H1 (cell line): ENCODE data around the gene VOPP1. TPM values are rescaled to one million over a fixed set of nuclear protein-coding genes. Genes with fewer than 3 reads are reported as not detected.

Source experiments
- CBX8 ChIP-seq: fragments of 300-800, 300-1000 bp; sonication (generic); IDR thresholded peaks from 2 replicates; pipeline ENCODE4 v1.7.1; 2016; ENCODE audit warnings: low read depth, low read length, borderline replicate concordance
- HDAC2 ChIP-seq, 2 experiments: fragments of 300-600 bp in 1 of 2; sonication (generic) in 1 of 2; IDR thresholded peaks; 2 replicates each; pipeline ENCODE4 v1.6.1; 2011 to 2012; ENCODE audit warnings: low read depth in 2 of 2, low read length in 2 of 2, mild to moderate bottlenecking in 2 of 2, moderate library complexity in 2 of 2, borderline replicate concordance in 1 of 2, inconsistent platforms in 1 of 2
- NRF1 ChIP-seq: IDR thresholded peaks from 2 replicates; pipeline ENCODE4 v1.6.1; 2011; ENCODE audit warnings: mild to moderate bottlenecking, low read depth, low read length, improper control_type of control experiment
- POLR2A ChIP-seq, 2 experiments: IDR thresholded peaks; 1 replicate in 1 of 2; 2 replicates in 1 of 2; pipeline ENCODE4 v1.6.1; 2011; ENCODE audit warnings: low read depth in 2 of 2, low read length in 2 of 2, mild to moderate bottlenecking in 2 of 2; ENCODE audit errors: control extremely low read depth in 1 of 2
- POU5F1 ChIP-seq: IDR thresholded peaks from 2 replicates; pipeline ENCODE4 v1.6.1; 2011; ENCODE audit warnings: low read depth, mild to moderate bottlenecking, low read length, moderate library complexity
- RFX5 ChIP-seq: IDR thresholded peaks from 2 replicates; pipeline ENCODE4 v1.6.1; 2011; ENCODE audit warnings: low read depth, low read length, improper control_type of control experiment, borderline replicate concordance
- SP4 ChIP-seq: IDR thresholded peaks from 2 replicates; pipeline ENCODE4 v1.6.1; 2012; ENCODE audit warnings: low read length, inconsistent platforms
- polyA plus RNA-seq, 7 experiments: library from polyadenylated mRNA; depleted of rRNA in 3 of 7; stranded (reverse) in 5 of 7; unstranded in 2 of 7; fragments of >200 nt in 5 of 7; fragments of 200-250 nt in 2 of 7; gene quantifications; 1 replicate in 5 of 7; 2 replicates in 1 of 7; 4 replicates in 1 of 7; pipeline versions ENCODE4 v1.2.1 to v1.2.3, GENCODE V29; 2011 to 2013; ENCODE audit warnings: missing spikeins in 2 of 7, mixed read lengths in 2 of 7
- total RNA-seq: library from RNA; stranded (reverse); fragmentation: NEBNext Ultra II Directional; extraction: Animal tissue kit (Norgen Biotek cat#: 25700); gene quantifications from 2 replicates; pipeline ENCODE4 v1.2.1, GENCODE V29; 2021
- TF ChIP-seq, protein P1 (sequence below): fragments of 300-600 bp; sonication (generic); IDR thresholded peaks from 2 replicates; pipeline ENCODE4 v1.7.1; 2012; ENCODE audit warnings: low read length, moderate library complexity, mild to moderate bottlenecking, inconsistent platforms; ENCODE audit not compliant: insufficient replicate concordance

Gene VOPP1
- total and polyA plus RNA-seq, 2 of the 8 experiments (the other 6 are each of a cell fraction or from before 2014, with no cell fraction given): 44.7 to 83.0 TPM

DNA sequence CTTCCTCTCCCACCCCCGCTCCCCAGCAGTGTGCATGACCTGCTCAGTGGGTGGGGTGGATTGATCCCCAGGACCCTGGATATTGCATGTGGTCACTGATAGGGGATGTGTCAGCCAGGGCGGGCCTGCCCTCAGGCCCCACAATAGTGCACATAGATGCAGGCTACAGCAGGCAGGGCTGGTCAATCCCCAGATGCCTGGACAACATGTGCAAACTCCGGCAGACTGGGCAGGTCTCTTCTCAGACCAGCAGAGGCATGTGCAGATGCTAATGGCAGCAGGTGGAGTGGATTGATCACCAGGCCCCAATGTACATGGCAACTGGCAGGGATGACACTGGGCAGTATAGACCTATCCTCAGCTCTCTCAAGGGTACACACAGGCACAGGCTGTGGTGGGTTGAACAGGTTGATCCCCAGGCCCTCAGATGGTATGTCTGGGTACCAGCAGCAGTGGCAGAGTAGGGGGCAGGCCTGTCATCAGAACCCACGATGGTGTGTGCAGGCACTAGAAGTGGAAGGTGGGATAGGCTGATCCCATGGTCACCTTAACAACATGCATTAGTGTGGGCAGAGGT is 108.5 kb downstream of the VOPP1 start (continued):
- TF ChIP-seq, protein P1, sequence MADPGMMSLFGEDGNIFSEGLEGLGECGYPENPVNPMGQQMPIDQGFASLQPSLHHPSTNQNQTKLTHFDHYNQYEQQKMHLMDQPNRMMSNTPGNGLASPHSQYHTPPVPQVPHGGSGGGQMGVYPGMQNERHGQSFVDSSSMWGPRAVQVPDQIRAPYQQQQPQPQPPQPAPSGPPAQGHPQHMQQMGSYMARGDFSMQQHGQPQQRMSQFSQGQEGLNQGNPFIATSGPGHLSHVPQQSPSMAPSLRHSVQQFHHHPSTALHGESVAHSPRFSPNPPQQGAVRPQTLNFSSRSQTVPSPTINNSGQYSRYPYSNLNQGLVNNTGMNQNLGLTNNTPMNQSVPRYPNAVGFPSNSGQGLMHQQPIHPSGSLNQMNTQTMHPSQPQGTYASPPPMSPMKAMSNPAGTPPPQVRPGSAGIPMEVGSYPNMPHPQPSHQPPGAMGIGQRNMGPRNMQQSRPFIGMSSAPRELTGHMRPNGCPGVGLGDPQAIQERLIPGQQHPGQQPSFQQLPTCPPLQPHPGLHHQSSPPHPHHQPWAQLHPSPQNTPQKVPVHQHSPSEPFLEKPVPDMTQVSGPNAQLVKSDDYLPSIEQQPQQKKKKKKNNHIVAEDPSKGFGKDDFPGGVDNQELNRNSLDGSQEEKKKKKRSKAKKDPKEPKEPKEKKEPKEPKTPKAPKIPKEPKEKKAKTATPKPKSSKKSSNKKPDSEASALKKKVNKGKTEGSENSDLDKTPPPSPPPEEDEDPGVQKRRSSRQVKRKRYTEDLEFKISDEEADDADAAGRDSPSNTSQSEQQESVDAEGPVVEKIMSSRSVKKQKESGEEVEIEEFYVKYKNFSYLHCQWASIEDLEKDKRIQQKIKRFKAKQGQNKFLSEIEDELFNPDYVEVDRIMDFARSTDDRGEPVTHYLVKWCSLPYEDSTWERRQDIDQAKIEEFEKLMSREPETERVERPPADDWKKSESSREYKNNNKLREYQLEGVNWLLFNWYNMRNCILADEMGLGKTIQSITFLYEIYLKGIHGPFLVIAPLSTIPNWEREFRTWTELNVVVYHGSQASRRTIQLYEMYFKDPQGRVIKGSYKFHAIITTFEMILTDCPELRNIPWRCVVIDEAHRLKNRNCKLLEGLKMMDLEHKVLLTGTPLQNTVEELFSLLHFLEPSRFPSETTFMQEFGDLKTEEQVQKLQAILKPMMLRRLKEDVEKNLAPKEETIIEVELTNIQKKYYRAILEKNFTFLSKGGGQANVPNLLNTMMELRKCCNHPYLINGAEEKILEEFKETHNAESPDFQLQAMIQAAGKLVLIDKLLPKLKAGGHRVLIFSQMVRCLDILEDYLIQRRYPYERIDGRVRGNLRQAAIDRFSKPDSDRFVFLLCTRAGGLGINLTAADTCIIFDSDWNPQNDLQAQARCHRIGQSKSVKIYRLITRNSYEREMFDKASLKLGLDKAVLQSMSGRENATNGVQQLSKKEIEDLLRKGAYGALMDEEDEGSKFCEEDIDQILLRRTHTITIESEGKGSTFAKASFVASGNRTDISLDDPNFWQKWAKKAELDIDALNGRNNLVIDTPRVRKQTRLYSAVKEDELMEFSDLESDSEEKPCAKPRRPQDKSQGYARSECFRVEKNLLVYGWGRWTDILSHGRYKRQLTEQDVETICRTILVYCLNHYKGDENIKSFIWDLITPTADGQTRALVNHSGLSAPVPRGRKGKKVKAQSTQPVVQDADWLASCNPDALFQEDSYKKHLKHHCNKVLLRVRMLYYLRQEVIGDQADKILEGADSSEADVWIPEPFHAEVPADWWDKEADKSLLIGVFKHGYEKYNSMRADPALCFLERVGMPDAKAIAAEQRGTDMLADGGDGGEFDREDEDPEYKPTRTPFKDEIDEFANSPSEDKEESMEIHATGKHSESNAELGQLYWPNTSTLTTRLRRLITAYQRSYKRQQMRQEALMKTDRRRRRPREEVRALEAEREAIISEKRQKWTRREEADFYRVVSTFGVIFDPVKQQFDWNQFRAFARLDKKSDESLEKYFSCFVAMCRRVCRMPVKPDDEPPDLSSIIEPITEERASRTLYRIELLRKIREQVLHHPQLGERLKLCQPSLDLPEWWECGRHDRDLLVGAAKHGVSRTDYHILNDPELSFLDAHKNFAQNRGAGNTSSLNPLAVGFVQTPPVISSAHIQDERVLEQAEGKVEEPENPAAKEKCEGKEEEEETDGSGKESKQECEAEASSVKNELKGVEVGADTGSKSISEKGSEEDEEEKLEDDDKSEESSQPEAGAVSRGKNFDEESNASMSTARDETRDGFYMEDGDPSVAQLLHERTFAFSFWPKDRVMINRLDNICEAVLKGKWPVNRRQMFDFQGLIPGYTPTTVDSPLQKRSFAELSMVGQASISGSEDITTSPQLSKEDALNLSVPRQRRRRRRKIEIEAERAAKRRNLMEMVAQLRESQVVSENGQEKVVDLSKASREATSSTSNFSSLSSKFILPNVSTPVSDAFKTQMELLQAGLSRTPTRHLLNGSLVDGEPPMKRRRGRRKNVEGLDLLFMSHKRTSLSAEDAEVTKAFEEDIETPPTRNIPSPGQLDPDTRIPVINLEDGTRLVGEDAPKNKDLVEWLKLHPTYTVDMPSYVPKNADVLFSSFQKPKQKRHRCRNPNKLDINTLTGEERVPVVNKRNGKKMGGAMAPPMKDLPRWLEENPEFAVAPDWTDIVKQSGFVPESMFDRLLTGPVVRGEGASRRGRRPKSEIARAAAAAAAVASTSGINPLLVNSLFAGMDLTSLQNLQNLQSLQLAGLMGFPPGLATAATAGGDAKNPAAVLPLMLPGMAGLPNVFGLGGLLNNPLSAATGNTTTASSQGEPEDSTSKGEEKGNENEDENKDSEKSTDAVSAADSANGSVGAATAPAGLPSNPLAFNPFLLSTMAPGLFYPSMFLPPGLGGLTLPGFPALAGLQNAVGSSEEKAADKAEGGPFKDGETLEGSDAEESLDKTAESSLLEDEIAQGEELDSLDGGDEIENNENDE: no peak
- TF ChIP-seq CBX8 (no peak), POLR2A (IDR thresholded peaks at IDR 0.05; ENCODE audit: control extremely low read depth in 1 of 2, low read depth in 2 of 2, low read length in 2 of 2) (no peak), POU5F1 (no peak), NRF1 (no peak), RFX5 (no peak), SP4 (no peak), HDAC2 (IDR thresholded peaks at IDR 0.05; ENCODE audit: borderline replicate concordance in 1 of 2, low read depth in 2 of 2, low read length in 2 of 2) (no peak)
- TF ChIP-seq, all 59 proteins: peak for 0
